SIG-M5 (cell line): Measurements from ENCODE around the gene RAX2.

Experiments
- DNase-seq: peaks from one replicate; lab custom pipeline; 2025; lab: John Stamatoyannopoulos, UW

RAX2 gene

DNA sequence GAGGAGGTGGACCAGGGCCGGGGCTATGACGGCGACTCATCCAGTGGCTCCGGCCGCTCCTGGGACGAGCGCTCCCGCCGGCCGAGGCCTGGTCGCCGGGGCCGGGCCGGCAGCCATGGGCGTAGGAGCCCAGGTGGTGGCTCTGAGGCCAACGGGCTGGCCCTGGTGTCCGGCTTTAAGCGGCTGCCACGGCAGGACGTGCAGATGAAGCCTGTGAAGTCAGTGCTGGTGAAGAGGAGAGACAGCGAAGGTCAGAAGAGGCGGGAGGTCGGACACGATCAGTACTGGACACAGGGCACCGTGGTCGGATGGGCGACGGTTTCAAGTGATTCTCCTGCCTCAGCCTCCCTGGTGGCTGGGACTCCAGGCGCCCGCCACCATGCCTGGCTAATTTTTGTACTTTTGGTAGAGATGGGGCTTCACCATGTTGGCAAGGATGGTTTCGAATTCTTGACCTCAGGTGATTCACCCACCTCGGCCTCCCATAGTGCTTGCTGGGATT is 41.5 kb downstream of the RAX2 start:
- no peak for DNase-seq

DNA sequence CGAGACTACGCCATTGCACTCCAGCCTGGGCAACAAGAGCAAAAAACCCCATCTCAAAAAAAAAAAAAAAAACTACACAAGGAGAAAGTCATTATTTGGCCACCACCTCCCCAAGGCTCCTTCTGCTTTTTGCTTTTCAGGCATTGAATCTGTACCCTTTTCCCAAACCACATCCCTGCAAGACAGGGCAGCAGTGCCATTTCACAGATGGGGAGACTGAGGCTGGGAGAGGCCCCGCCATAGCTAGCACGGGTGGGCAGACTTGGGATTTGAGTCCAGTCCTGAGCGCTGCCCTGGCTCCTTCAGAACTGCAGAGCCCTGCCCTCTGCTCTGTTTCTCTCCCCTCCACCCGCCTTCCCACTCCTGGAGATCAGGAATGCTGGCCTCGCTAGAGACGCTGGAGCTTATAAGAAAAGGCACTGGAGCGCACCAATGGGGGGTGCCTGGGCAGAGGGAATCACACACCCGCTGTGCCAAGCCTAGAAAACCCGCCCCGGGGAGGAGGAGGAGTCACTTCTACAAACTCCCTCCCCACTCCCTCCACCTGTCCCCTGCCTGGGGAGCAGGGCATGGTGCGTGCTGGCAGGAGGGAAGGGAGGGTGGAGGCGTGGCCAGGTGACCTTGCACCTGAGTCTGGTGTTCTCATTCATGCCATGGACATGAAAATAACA is 46.3 kb downstream of the RAX2 start:
- no peak for DNase-seq

DNA sequence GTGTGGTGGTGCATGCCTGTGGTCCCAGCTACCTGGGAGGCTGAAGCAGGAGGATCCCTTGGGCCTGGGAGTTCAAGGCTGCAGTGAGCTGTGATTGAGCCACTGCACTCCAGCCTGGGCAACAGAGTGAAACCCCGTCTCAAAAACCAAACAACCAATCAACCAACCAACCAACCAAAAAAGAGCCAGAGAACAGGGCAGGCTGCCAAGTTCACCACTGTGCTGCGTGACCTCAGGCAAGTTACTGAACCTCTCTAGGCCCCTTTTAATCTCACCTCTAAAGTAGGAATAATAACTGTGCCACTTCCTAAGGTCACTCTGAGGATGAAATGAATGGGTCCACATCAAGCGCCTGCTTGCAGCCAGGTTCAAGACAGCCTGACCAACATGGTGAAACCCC is 46.9 kb downstream of the RAX2 start:
- no peak for DNase-seq

DNA sequence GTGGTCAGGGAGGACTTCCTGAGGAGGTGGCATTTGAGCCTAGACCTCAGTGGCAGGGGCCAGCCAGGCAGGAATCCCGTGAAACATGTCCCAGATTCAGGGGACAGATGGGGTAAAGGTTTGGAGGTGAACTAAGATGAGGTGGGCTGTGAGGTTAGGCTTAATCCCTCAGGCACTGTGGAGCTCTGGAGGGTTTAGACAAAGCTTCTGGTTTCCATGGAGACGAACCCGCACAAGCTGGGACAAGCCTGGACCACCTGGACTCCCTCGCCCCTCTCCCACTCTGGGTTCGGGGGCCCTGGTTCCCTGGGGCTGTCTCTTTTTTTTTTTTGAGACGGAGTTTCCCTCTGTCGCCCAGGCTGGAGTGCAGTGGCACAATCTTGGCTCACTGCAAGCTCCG is 48.1 kb downstream of the RAX2 start:
- no peak for DNase-seq

DNA sequence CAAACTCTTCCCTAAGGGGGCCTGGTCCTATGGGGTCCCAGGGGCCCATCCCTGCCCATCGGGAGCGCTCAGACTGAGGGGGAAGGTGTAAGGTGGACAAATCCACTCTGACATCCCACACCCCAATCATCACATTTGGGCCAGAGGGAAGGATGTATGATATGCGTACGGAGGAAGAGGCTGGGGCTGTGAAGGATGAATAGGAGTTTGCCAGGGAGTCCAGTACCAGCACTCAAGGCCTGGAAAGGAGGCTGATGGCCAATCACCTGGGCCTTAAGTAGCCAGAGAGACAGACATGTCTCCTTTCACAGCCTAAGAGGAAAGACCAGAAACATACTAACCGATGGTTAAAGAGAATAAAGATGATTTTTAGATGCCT is 48.9 kb downstream of the RAX2 start:
- no peak for DNase-seq

DNA sequence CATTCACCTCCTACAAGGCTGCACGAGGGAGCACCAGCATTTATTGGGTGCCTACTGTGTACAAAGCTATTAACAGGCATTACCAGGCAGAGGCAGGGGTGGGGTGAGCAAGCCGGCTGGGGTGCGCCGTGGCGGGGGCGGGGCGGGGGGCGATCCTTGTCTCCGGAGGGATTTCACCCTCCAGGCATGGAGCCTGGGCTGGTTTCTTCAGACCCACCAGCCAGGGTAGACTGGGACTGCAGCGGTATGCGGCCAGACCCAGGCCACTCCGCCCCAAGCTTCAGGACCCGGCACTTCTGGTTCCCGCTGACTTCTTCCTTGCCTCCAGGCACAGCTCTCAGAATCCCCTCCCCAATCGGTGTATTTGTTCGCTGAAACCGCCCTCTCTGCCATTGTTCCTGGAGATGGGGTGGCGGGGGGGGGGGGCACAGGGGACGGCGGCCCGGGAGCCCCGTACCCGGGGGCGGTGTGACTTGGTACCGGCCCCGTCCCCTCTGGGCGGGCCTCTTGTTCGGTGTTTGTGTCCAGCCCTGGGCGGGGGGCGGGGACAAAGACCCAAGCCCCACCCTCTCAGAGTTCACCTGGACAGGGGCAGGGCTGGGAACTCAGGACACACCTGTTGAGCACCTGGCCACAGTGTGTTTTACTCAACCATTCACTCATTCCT is 49.5 kb downstream of the RAX2 start:
- DNase-seq: no peak

DNA sequence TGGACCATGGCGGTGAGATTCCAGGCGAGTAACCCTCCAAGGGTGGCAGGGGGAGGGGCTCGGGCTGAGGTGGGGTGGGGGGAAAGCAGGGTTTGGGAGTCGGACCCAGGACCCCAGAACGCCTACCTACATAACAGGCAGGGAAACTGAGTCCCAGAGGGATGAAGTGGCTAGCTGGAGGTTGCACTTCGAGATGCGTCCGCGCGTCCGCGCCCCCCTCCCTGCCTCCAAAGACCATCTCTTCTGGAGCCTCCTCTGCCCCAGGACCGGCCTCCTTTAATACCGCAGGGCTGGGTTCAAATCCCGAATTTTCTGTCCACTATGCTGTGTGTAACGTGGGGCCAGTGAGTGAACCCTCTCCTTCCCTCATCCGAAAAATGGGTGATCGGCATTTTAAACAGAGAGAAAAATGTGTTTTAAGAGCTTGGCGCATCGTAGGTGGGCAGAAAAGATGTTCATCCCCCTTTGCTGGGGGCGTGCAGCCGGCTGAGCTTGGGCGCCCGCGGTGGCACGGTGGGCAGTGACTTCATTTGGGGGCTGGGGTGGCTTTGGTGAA is 50.1 kb downstream of the RAX2 start:
- no peak for DNase-seq

DNA sequence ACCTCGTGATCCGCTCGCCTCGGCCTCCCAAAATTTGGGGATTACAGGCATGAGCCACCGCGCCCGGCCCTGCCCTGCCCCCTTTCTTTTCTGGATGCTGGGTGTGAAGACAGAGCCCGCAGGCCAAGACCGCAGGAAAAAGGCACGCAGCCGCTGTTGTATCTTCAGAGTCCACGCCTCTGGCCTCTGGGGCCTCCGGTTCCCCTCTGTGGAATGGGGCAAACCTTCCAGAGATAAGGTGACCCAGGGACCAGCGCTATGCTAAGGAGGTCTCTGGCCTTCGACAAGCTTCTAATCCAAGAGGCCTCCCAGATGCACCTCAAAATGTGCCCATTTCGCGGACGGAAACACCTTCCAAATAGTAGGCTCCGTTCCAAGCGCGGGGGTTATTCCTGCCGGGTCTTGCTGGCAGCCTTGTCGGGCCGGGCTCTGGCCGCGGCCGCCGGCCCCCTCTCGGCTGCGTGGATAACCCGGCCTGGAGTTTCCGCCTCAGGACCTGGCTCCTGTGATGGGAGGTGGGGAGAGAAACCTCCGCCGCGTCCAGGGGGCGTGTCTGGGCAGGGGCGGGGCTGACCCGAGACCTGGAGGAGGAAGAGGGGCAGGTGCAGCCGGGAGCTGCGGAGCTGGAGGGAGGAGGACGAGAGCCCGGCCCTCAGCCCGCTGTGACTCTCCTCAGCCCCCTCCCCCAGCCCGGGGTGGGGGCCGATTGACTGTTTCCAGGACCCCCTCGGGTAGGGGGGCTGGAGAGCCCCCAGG is 50.7 kb downstream of the RAX2 start:
- DNase-seq: no peak

DNA sequence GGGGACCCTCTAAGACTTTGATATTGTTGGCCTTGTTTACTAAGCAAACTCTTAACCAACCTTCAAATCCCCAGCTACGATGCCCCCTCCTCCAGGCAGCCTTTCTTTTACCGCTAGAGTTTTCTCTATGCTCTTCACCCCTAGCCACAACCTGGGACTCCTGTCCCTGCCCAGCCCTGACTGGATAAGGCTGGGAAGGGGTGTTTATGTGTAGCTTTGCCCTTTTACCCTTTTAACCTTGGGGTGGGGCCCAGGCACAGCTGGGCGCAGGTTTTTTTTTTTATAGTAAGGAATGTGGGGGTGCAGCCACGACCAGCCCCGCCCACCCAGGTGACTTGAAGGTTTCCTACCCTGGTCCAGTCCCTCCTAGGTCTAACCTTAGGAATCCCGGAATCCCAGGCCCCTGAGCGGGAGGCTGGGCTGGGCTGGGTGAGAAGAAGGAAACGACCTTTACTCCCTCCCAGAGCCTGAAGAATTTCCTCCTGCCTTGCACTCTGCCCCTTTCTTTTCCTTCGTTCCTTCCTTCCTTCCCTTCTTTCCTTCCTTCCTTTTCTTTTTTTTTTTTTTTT is 51.6 kb downstream of the RAX2 start:
- DNase-seq: no peak

DNA sequence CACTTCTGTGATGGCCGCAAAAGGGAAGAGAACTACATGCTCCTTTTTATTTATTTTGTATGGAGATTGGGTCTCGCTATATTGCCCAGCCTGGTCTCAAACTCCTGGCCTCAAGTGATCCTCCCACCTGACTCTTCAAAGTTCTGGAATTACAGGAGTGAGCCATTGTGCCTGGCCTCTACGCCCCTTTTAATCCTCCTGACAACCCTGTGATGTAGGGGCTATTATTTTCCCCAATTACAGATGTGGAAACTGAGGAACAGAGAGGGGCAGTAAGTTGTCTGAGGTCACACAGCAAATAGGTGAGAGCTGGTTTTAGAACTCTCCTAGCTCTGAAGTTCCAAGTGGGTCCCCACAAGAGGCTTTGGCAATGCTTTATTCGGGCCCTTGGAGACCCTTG is 52.2 kb downstream of the RAX2 start:
- DNase-seq: no peak
